CD4-positive, alpha-beta T cell treated with Interleukin-4 for 1 hour (primary cell): Measurements from ENCODE around the gene ATP6V0B.

Experiments
- DNase-seq, 2 donors: peaks; one replicate each; pipeline ENCODE4 v3.0.0-alpha.2; 2020 to 2022

The ATP6V0B gene

GRCh38 chr1:43974443-43975248, at the start of gene ATP6V0B:
Gene ATP6V0B, plus strand, starts transcription at chr1:43974960. Its CDS starts 81 bp downstream, at chr1:43975041.
- DNase-seq, result peak; percentile 91

GRCh38 chr1:43925846-43926245, 48.9 kb upstream of the ATP6V0B start:
- no peak for DNase-seq

- DNase-seq, result peak in 1 of 2 donors; percentile 13
Measured at GRCh38 chr1:43930168-43930948, 44.4 kb upstream of the ATP6V0B start.

- DNase-seq, result no peak
Measured at GRCh38 chr1:43930949-43931275, 43.8 kb upstream of the ATP6V0B start.

DNA sequence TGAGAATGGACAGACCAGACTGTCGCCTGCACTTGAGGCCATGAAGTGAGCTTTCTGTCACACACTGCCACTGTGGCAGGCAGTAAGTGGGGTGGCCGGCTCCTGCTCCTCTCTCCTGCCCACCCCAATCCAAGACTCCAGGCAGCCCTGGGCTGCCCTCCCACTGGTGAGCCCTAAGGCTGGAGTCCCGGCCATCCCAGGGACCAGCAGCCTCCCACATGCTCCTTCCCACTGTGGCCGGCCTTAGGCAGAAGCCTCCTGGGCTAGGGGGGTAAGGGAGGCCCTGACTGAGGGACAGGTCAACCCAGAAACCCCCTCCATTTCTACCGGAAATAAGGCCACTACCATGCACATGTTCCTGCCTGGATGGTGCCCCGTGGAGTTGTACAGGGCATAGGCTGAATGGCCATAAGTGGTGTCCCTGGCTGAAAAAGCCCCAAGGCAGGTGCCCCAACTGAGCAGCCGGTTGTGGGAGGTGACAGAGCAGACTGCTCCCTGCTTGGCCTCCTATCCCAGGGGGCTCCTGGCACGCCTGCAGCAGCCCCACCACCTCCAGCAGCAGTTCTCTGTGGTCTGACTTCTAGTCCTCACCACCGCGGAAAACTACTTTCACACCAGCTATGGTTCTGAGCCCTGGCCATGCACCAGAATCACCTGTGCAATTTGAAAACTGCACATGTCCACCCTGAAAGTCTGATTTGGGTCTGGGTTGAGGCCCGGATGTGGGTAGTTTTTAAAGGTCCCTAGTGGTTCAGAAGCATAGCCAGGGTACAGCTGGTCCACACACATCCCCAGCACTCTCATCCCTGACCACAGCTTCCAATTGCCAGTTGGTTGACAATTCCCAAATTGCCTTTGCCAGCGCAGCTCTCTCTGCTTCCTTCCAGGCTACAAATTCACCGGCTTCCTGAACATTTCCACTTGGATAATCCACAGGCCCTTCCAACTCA, 42.8 kb upstream of the ATP6V0B start:
- no peak for DNase-seq

DNA sequence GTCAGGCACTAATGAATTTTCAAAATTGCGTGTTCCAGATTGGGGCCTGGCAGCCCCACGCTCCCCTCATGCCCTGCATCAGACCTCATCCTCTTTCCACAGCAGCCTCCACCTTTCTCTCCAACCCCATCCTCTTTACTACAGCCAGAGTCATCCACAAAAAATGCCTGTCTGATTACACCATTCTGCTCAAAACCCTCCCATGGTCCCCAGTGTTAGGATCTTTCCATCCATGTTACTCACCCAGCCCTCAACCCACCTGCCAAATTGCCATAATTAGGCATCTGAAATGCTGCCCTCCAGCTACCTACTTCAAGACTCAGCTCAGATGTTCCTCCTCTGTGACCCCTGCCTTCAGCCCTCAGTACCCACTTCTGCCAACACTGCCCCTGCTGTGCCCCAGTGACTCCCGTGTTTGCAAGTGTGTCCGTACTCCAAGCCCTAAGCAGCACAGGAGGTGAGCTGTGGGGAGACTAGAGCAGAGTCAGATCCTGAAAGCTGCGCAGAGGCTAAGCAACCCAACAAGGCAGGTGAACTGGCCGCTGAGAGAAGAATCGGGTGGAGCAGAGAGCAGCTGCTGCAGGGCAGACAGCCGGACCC, 41.9 kb upstream of the ATP6V0B start:
- DNase-seq, result no peak

- no peak for DNase-seq
Measured at GRCh38 chr1:43933386-43934100, 41.2 kb upstream of the ATP6V0B start, which contains the start of gene ARTN. Gene ARTN, plus strand, starts transcription at chr1:43933801. Its CDS starts 1,856 bp downstream, at chr1:43935657.

- peak; percentile 48 to 49 for DNase-seq
Measured at GRCh38 chr1:43934101-43934985, 40.4 kb upstream of the ATP6V0B start.

DNA sequence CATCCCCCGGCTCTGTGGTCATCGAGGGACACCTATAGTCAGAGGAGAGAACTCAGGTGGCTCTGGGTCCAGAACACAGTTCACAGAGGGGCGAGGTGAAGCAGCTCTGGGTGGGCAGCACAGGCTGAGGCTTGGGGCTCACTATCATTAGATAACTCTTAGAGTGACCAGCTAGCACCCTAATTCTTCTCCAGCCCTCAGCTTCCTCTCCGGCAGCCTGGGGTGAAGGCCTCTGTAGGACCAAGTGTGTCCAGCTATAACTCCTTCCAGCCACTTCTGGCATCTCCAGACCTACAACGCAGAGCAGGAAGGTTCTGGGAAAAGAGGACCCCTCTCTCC, 39.8 kb upstream of the ATP6V0B start:
- no peak for DNase-seq

DNA sequence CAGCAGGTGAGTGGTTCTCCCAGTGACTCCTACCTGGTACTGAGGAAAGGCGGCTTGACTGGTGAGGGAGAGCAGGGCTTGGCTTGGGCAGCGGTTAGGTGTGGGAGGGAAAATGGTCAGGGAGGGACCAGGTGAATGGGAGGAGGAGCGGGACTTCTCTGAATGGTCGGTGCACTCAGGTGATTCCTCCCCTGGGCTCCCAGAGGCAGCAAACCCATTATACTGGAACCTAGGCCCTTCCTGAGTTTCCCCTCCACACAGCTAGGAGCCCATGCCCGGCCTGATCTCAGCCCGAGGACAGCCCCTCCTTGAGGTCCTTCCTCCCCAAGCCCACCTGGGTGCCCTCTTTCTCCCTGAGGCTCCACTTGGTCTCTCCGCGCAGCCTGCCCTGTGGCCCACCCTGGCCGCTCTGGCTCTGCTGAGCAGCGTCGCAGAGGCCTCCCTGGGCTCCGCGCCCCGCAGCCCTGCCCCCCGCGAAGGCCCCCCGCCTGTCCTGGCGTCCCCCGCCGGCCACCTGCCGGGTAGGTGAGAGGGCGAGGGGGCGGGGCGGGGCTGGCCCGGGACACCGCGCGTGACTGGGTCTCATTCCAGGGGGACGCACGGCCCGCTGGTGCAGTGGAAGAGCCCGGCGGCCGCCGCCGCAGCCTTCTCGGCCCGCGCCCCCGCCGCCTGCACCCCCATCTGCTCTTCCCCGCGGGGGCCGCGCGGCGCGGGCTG, 38.9 kb upstream of the ATP6V0B start:
- DNase-seq, result no peak

GRCh38 chr1:43936431-43937151, 38.2 kb upstream of the ATP6V0B start:
- no peak for DNase-seq

DNA sequence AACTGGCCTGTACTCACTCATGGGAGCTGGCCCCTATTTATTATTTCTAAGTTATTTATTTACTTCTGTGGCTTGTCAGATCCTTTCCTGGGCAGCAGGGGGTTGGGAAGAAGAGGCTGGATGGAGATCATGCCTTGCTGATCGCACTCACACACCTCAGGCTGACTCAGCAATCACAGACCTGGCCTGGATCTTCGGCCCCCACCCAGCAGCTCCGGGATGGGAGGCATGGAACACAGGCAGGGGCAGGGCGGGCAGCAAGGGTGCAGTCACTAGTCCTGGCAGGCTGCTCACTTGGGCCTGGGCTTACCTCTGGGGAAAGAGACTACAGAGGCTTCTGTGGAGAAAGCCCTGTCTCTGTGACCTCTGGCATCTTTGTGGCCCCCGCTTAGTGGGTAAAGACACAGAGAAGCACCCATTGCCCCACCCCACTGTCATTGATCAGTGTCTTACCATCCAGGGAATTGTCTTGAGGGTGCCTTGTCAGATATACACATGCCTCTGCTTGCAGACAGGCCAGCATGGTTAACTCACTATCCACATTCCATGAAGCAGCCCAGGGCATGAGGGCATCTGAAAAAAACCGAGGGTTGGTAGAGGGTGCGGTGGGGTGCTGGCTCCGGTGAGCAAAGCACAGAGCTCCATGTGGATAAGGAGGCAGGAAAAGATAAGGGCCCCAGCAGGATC, 37.4 kb upstream of the ATP6V0B start:
- no peak for DNase-seq

DNA sequence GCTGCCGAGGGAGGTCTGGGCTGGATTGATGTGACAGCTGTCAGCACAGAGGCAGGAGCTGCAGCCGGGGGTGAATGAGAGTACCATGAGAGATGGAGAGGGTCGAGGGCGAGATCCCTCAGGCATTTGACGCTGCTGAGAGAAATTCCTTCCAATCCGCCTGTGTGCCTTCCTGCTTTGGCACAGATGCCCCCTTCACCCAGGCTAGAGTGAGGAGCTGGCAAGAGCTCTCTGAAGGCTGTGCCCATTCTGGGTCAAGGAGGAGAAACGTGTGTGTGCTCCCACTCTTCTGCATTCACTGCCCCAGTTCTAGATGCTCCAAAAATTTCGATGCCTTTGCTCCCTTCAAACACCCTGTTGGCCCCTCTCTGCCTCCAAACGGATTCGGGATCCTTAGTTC, 36.4 kb upstream of the ATP6V0B start:
- DNase-seq, result no peak

DNA sequence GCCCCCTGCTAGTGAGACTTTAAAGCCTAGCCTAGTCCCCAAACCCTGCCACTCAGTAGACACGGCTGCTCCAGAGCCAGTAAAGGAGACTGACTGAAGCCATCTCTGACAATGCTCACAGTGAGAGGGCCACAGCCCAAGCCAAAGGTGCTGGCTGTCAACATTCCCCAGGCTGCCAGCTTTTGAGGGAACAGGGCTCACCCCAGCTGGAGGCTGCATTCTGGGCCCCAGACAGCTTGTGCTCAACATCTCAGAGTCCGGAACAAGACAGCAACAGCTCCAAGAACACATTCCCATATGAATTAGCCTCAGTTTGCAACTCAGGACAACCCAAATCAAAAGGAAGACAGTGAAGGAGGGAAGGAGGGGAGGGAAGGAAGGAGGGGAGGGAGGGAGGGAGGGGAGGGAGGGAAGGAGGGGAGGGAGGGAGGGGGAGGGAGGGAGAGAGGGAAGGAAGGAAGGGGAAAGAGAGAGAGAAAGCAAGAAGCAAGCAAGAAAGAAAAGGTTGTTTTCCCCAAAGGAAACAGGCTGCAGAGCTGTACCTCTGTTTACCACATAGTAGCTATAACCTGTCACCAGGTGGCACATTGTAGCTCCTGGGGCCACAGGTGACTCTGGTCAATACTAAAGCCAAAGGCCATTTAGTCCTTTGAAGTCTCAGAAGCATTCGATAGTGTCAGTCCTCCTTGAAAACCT, 35.7 kb upstream of the ATP6V0B start:
- no peak for DNase-seq

GRCh38 chr1:43942411-43942810, 32.3 kb upstream of the ATP6V0B start:
- DNase-seq, result no peak

DNA sequence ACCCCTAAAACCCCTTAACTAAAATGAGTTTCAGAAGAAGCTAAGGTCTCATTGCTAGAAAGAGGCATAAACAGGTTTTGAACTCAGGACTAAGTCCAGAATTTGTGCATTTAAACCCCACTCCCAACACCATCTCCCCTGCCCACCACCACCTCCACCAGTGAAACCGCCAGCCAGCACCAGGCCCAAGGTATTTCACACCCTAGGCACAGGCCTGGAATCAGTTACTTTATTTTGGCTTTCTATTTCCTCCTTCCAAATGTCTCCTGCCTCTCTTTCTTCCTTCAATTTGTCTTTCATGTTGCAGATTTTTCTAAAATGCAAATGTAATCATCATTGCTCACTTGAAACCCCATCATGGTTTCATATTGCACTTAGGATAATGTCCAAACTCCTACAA, 29.9 kb upstream of the ATP6V0B start:
- no peak for DNase-seq

- DNase-seq, result no peak
Measured at GRCh38 chr1:43945674-43946235, 29.0 kb upstream of the ATP6V0B start.
